NCI-H2227 (cell line): ENCODE results near the gene BRPF1.

Source experiments
- DNase-seq: peaks from one replicate; lab custom pipeline; 2025; ENCODE audit not compliant: unreplicated experiment; lab: John Stamatoyannopoulos, UW

BRPF1 gene, protein sequence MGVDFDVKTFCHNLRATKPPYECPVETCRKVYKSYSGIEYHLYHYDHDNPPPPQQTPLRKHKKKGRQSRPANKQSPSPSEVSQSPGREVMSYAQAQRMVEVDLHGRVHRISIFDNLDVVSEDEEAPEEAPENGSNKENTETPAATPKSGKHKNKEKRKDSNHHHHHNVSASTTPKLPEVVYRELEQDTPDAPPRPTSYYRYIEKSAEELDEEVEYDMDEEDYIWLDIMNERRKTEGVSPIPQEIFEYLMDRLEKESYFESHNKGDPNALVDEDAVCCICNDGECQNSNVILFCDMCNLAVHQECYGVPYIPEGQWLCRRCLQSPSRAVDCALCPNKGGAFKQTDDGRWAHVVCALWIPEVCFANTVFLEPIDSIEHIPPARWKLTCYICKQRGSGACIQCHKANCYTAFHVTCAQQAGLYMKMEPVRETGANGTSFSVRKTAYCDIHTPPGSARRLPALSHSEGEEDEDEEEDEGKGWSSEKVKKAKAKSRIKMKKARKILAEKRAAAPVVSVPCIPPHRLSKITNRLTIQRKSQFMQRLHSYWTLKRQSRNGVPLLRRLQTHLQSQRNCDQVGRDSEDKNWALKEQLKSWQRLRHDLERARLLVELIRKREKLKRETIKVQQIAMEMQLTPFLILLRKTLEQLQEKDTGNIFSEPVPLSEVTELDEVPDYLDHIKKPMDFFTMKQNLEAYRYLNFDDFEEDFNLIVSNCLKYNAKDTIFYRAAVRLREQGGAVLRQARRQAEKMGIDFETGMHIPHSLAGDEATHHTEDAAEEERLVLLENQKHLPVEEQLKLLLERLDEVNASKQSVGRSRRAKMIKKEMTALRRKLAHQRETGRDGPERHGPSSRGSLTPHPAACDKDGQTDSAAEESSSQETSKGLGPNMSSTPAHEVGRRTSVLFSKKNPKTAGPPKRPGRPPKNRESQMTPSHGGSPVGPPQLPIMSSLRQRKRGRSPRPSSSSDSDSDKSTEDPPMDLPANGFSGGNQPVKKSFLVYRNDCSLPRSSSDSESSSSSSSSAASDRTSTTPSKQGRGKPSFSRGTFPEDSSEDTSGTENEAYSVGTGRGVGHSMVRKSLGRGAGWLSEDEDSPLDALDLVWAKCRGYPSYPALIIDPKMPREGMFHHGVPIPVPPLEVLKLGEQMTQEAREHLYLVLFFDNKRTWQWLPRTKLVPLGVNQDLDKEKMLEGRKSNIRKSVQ (N-terminal part only)

DNA sequence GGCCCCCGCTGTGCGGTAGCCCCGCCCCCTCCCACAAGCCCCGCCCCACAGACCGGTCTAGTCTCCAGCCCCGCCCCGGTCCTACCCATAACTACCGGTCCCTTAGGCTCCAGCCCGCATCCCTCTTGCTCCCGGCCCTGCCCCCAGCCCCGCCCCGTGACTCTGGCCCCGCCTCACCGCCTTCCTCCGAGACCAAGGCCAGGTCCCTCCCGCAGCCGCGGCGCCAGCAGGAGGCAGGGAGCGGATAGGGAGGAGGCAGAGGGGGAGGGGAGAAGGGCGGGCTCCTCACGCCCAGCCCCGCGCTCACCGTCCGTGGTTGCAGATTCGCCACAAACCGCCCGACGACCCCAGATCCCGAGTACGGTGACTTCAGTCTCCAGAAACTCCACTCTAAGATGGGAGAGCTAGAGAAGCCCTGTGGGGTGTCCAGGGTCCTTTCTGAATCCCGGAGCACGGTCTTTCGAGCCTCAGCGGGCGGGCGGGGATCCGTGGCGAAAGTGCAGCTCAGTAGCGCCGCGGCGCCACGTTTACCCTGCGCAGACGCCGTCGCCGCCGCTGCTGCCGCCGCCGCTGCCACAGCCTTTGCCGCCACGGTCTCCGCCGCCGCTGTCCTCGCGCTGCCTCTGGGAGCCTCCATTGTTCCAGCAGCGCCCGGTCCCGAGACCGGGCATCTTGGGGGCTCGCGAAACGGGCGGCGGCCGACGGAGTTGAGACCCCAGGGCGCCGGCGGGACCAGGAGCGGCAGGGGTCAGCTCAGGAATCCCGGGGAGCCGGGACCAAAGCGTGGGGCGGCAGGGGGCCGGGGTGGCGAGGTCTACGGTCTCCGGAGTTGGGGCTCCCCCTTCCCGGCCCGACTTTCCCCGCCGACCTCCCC is at the start of gene BRPF1:
Gene BRPF1 (plus strand): TSS at position 530 of the 874 bp plus-strand sequence. CDS start 2,406 bp downstream, outside the sequence.
- peak; percentile 96 for DNase-seq

DNA sequence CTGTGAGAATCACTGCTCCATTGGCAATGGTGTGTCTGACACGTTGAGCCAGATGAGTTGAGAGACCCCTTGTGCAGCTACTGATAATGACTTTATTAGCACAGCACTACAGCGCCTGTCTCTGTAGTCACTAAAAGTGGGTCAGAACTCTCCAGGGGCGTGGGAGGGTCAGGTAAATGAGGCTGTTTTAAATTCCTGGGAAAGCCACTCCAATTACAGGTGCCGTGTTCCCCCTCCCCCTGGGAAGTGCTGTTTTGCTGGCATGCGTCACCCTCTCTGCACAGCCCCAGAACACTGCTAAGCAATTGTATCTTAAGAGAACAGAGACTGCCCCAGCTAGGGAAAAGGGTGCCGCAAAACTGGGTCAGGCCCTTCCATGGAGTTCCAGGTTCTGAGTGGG is 49.4 kb upstream of the BRPF1 start:
- DNase-seq = no peak

- no peak for DNase-seq
Measured at GRCh38 chr3:9683426-9683825, 48.1 kb upstream of the BRPF1 start.

DNA sequence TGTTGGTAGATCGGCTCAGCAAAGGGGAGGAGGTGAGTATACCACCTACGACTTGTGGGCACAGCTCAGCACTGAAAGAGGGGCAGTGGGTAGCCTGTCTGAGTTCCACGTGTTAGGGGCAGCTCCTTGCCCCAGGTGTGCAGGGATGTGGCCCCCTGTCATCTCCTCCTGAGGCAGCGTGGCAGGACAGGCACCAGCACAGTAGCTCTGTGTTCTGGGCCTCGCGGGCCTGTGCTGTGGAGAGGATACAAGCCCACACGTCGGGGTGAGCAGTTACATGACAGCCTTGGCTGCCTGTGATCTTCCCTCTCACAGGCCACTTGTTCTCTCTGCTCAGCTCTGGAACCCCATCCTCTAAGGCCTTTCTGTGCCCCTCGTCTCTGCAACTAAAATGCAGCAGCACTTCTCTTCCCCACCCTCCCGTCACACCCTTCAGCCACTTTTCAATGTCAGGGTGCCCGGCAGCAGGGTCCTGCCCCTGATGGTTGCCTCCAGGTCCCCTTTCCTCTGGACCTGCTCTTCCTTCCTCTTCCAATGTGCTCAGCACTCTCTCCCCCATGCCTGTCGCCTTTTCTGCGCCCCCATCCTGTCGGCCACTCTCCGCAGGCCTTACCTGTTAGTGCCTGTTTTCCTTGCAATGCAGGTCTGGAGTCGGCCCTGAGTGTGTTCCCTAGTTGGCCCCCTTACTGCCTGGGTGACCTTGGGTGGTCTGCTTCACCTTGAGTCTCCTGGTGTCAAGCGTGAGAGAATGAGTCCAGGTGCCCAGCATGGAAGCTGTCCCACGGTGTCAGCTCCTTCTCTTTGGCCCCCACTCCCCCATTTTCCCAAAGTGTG is 46.1 kb upstream of the BRPF1 start:
- DNase-seq = no peak

DNA sequence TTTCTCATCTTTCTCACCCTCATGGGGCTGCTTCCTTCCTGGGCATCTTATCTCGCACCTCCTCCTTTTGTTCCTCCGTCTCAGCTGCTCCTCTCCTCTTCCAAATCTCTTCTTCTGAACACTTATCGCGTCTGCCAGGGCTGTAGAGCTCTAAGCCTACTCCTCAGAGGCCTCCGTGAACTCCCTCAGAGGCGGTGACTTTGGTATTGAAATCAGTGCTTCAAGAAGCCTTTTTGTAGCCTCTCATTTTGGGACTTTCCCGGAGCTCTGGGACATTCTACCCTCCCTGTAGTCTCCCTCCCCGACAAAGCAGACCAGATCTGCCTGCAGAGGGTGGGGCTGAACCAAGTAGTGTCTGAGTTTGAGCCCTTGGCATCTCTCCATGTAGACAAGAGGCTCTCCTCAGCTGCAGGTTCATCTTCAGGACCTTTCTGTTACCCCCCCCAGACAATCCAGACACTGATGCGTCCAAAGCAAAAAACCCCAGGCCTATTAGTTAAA is 45.4 kb upstream of the BRPF1 start:
- no peak for DNase-seq

- DNase-seq = no peak
Measured at GRCh38 chr3:9686703-9687102, 44.8 kb upstream of the BRPF1 start.

- no peak for DNase-seq
Measured at GRCh38 chr3:9687514-9687913, 44.0 kb upstream of the BRPF1 start.

- no peak for DNase-seq
Measured at GRCh38 chr3:9688961-9689360, 42.6 kb upstream of the BRPF1 start.

GRCh38 chr3:9689757-9690156 is 41.8 kb upstream of the BRPF1 start:
- DNase-seq = no peak

DNA sequence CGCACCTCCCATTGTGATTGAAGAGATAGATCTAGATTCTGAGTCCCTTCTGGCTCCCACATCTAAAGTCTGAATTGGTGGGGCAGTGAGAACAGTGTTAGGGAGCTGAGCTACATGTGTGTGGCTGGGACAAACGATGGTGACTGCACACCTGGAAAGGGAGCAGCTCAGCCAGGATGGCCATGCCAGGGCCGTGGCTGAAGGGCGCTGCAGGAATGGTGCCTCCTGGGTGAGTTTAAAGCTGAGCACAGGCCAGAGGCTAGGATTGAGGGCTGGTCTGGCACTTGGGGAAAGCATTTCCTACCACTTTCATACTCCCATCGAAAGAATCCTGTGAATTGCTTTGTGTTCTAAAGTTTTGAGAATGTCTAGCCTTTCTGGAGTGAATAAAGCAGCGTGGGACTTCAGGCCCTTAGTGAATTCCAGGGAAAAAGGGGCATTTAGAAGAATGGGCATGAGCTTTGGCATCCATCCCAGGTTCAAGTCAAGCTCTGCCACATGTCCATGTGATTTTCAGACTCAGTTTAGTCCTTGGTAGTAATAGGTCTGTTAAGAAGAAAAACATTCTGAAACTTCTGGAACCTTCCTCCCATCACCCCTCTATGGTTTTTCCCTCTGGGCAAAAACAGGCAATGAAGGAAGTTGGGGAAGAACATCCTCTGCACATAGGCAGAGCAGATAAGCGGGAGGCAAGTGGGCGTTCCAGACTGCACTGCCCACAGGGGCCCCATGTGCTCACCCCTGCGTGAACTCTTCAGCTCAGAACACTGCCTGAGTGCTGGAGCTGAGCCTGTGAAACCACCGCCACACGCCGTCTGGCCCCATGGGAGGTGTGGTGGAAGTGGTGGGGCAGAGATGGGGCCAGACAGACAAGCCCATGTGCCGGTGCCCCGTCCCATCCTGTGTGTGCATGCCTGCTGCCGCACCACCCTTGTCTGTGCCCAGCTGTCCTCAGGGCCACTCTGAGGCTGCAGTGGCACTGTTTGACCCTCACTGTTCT is 40.8 kb upstream of the BRPF1 start:
- DNase-seq = no peak

GRCh38 chr3:9691636-9692035 is 39.9 kb upstream of the BRPF1 start:
- no peak for DNase-seq

DNA sequence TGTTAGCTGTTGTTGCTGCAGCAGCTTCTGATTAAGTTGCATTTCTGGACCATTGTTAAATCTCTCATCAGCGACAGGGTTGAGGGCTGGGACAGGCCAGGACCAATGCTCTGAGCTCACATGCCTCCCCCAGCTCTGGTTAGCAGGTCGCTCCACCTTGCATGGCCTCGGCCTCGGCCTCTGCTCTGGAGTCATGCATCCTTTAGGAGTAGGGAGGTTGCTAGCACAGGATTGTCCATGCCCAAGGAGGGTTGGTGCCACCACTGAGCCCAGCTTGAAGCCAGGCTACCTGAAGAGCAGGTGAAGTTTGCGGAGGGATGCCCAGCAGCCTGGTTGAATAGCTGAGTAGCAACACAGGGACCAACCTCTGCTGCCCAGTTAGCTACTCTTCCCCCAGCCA is 39.1 kb upstream of the BRPF1 start:
- DNase-seq = no peak

DNA sequence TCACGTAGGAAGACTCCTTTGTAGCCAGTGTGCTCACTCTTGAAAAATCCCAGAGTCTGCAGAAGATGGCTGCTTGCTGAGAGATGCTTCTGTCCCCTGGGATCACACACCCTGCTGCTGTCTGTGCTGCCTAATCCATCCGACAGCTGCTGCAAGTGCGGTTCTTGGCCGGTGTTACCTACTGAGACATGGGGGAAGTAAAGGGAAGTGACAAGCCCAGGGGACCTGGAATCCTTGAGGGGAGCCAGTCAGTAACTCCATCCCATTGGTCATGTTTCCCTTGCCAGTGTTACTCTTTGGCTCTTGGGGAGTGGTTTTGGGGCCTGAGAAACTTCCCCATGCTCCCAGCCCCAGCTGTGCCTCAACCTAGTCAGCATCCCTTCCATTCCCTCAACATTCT is 36.2 kb upstream of the BRPF1 start:
- no peak for DNase-seq

GRCh38 chr3:9695746-9696145 is 35.8 kb upstream of the BRPF1 start:
- DNase-seq = no peak

DNA sequence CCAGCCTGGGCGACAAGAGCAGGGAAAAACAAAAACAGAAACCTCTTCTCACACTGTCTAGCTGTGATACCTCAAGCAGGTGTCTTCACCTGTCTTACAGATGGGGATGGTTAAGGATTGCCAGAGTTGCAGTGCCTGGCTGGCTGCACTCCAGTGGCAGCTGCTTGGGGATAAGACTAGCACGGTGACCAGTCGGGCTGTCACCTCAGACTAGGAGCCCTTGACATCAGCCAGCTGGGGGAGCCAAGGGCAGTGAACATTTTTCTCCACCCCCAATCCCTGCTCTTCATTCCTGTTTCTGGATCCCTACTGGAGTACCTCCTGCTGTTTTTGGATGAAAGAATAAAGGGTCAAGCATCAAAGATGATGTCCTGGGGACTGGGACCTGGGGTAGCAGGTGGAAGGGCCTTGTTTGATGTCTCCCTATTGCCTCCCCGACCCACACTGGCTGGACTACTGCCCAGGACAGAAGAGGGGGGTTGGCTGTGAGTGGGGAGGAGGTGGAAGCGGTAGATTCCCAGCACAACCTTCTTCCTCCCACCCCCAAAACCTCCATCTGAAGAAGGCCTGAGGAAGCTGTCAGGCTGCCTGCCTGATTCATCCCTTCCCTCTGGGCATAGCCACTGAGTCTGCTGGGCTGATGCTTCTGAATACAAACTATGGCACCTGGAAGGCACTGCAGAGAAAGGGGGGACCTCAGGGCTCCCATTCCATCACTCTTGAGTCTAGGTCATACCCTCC is 34.9 kb upstream of the BRPF1 start:
- no peak for DNase-seq

DNA sequence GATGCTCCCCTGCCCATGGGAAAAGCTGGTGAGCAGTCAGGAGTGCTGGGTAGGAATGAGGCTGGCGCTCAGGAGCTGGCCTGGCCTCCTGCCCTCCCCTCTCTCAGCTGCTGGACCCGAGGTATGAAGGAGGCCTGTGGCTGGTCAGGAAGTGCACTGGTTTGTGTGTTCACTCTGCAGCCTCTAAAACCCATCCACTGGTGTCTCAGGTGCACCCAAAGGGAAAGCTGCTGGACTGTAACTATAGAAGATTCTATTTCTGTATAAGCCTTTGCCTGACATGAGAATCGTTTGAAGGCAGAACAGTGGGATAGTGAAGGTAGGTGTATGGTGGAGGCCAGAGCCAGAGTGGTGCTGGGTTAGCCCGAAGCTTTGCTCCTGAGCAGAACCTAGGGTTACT is 33.6 kb upstream of the BRPF1 start:
- no peak for DNase-seq

DNA sequence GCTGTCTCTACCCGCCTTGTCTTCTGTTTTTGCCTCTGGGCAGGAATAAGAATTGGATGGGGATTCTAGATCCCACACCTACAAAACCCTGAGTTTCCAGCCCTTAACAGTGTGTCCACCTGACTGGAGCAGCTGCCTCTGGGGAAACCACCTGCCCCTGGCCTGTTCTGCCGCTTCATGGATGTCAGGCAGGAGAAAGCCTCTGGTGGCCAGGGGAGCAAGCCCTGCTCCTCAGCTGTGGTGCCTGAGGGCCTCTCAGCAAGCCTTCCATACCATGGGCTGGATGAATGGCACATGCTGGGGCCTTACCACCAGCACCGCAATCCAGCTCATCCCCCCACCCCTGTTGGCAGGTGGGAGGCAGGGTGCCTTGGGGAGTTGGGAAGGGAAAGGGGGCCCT is 33.2 kb upstream of the BRPF1 start:
- DNase-seq = no peak

- DNase-seq = no peak
Measured at GRCh38 chr3:9700536-9700935, 31.0 kb upstream of the BRPF1 start.
